Stimulated activated CD4-positive, alpha-beta T cell treated with anti-CD3 and anti-CD28 coated beads, TNF-alpha, amount 100 ng/mL, for 1 hour (primary cell): ENCODE measurements around the gene RASL11A.
"Not testable (repeated sequence)": the region's sequence is repeated elsewhere in the genome, so short reads cannot be mapped to it uniquely, and the experiment has no call there.

Experiments
- DNase-seq, 3 donors: peaks; one replicate each; pipeline ENCODE4 v3.0.0-alpha.2; 2020; ENCODE audit warnings: low read depth in 3 of 3, low spot score in 1 of 3

Gene RASL11A

GRCh38 chr13:27266917-27267316, 3.7 kb upstream of the RASL11A start:
- no peak for DNase-seq

- no peak for DNase-seq
These were observed 3.0 kb upstream of the RASL11A start for GRCh38 chr13:27267596-27267995.

GRCh38 chr13:27269114-27269665, 1.4 kb upstream of the RASL11A start:
- DNase-seq: no peak

- DNase-seq: no peak
These were observed 1.0 kb downstream of the RASL11A start for GRCh38 chr13:27271570-27272096.

GRCh38 chr13:27273658-27274425, 3.2 kb downstream of the RASL11A start:
- no peak for DNase-seq

GRCh38 chr13:27274631-27275030, 4.0 kb downstream of the RASL11A start:
- no peak for DNase-seq

- no peak for DNase-seq
These were observed 5.6 kb downstream of the RASL11A start for GRCh38 chr13:27276188-27276587.

GRCh38 chr13:27279506-27279905, 8.9 kb downstream of the RASL11A start:
- DNase-seq: no peak

- no peak for DNase-seq
These were observed 9.5 kb downstream of the RASL11A start for GRCh38 chr13:27280009-27280656.

GRCh38 chr13:27280841-27281240, 10.2 kb downstream of the RASL11A start:
- DNase-seq: no peak

- DNase-seq: no peak
These were observed 10.8 kb downstream of the RASL11A start for GRCh38 chr13:27281420-27281819.

GRCh38 chr13:27283906-27284493, 13.4 kb downstream of the RASL11A start:
- no peak for DNase-seq

- no peak for DNase-seq
These were observed 17.8 kb downstream of the RASL11A start for GRCh38 chr13:27288392-27288791.

GRCh38 chr13:27289011-27289665, 18.5 kb downstream of the RASL11A start:
- no peak for DNase-seq

GRCh38 chr13:27290715-27291114, 20.1 kb downstream of the RASL11A start:
- DNase-seq: no peak

GRCh38 chr13:27291967-27292366, 21.3 kb downstream of the RASL11A start:
- DNase-seq: not testable (repeated sequence)

GRCh38 chr13:27293076-27293691, 22.6 kb downstream of the RASL11A start:
- DNase-seq: no peak

- DNase-seq: no peak
These were observed 23.4 kb downstream of the RASL11A start for GRCh38 chr13:27293873-27294515.

GRCh38 chr13:27295096-27295495, 24.5 kb downstream of the RASL11A start:
- DNase-seq: peak in 1 of 3 donors; percentile 37

GRCh38 chr13:27295660-27296059, 25.0 kb downstream of the RASL11A start:
- DNase-seq: no peak
